22Rv1 (cell line): ENCODE results near the gene GOLGA5.
A peak's percentile ranks its signal among the peaks of the same experiment; 100 is the strongest.

Experiments used
- H3K27ac ChIP-seq: fragments of 450-650 bp; 2 replicates; pipeline ENCODE4 v1.5.1; 2017
- ZFX ChIP-seq: fragments of 450-650 bp; IDR thresholded peaks from 2 replicates; pipeline ENCODE4 v1.6.1; 2017; ENCODE audit warnings: antibody characterized with exemption, borderline replicate concordance
- TF ChIP-seq, protein P1 (sequence below): fragments of 450-650 bp; IDR thresholded peaks from 2 replicates; pipeline ENCODE4 v1.5.1; 2017; ENCODE audit warnings: mild to moderate bottlenecking

GOLGA5 gene

GRCh38 chr14:92785667-92786426, 8.3 kb upstream of the GOLGA5 start:
- TF ChIP-seq ZFX, result no peak
- TF ChIP-seq, protein P1, sequence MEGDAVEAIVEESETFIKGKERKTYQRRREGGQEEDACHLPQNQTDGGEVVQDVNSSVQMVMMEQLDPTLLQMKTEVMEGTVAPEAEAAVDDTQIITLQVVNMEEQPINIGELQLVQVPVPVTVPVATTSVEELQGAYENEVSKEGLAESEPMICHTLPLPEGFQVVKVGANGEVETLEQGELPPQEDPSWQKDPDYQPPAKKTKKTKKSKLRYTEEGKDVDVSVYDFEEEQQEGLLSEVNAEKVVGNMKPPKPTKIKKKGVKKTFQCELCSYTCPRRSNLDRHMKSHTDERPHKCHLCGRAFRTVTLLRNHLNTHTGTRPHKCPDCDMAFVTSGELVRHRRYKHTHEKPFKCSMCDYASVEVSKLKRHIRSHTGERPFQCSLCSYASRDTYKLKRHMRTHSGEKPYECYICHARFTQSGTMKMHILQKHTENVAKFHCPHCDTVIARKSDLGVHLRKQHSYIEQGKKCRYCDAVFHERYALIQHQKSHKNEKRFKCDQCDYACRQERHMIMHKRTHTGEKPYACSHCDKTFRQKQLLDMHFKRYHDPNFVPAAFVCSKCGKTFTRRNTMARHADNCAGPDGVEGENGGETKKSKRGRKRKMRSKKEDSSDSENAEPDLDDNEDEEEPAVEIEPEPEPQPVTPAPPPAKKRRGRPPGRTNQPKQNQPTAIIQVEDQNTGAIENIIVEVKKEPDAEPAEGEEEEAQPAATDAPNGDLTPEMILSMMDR, result no peak
- H3K27ac ChIP-seq, result no peak overlapping the region

- TF ChIP-seq ZFX, result no peak
- TF ChIP-seq, protein P1, result no peak
- no peak overlapping the region for H3K27ac ChIP-seq
These were observed 7.7 kb upstream of the GOLGA5 start for GRCh38 chr14:92786427-92786756.

DNA sequence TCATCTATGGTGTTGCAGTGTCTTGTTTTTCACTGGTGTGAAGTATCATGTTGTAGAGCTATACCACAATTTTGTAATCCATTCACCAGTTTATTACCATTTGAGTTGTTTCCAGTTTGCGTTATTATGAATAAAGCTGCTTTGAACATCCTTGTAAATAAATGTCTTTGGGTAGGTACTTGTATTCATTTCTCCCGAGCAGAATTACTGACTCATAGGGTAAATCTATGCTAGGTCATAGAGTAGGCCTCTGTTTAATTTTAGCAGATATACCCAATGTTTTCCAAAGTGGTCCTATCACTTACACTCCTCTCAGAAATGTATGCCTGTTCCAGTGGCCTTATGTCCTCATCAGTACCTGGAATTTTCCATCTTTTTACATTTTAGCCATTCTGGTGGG, 6.6 kb upstream of the GOLGA5 start:
- TF ChIP-seq, protein P1, result no peak
- TF ChIP-seq ZFX, result no peak
- H3K27ac ChIP-seq, result no peak overlapping the region

- no peak overlapping the region for H3K27ac ChIP-seq
- TF ChIP-seq, protein P1, result no peak
These were observed 4.5 kb upstream of the GOLGA5 start for GRCh38 chr14:92789457-92790089.

- no peak overlapping the region for H3K27ac ChIP-seq
- TF ChIP-seq ZFX, result no peak
- TF ChIP-seq, protein P1, result no peak
These were observed 1.2 kb upstream of the GOLGA5 start for GRCh38 chr14:92792885-92793284.

- TF ChIP-seq, protein P1, result no peak
- no peak for TF ChIP-seq ZFX
- H3K27ac ChIP-seq, result peak overlapping the region; percentile 67
These were observed 439 bp downstream of the GOLGA5 start for GRCh38 chr14:92794547-92794941.

- no peak for TF ChIP-seq ZFX
- TF ChIP-seq, protein P1, result no peak
- peak overlapping the region; percentile 67 for H3K27ac ChIP-seq
These were observed 856 bp downstream of the GOLGA5 start for GRCh38 chr14:92794961-92795360.
